Measurements from ENCODE around the gene RHOBTB1.

RHOBTB1 gene

GRCh38 chr10:60942134-60942787 lies 1.7 kb downstream of the RHOBTB1 start:
- DNase-seq (ENCODE audit: low read depth) = no peak

GRCh38 chr10:60940446-60940845 lies 3.5 kb downstream of the RHOBTB1 start:
- DNase-seq (ENCODE audit: low read depth) = no peak

DNA sequence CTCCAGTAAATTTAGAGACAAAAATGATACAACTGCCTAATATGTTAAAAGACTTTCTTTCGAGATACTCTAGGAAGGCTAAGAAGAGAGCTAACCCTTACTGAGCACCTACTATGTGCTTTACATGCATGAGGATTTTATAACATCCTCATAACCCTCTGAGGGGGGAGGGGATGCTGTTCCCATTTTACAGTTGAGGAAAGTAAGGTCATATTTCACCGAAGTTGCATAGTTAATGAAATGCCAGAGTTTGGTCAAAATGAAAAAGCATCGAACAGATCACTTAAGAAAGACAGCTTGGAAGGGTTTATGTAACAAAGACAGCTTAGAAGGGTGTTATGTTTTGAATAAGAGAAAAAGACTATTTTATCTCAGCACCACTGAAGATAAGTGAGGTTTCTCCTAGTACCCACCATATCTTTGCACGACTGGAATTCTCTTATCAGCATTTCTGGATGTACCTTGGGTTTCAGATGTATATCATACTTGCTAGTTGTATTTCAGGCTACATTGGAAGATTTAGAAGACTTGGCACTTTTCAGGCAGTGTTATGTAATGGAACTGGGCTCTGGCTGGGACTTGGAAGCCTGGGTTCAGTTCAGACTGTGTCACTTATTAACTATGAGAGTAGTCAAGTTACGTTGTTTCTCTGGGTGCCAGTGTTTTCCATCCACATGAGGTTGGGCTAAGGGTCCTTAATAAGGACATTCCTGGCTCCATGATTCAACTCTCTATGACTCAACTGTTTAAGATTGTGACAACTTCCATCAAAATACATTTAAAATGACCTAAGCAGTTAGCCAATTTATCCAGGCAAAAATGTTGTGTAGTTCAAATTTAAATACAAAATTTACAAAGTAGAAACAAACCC lies 6.0 kb downstream of the RHOBTB1 start:
- DNase-seq (ENCODE audit: low read depth) = no peak

- no peak for DNase-seq (ENCODE audit: low read depth)
Measured at GRCh38 chr10:60937022-60937421, 7.0 kb downstream of the RHOBTB1 start.

- no peak for DNase-seq (ENCODE audit: low read depth)
Measured at GRCh38 chr10:60934215-60935175, 9.5 kb downstream of the RHOBTB1 start.

DNA sequence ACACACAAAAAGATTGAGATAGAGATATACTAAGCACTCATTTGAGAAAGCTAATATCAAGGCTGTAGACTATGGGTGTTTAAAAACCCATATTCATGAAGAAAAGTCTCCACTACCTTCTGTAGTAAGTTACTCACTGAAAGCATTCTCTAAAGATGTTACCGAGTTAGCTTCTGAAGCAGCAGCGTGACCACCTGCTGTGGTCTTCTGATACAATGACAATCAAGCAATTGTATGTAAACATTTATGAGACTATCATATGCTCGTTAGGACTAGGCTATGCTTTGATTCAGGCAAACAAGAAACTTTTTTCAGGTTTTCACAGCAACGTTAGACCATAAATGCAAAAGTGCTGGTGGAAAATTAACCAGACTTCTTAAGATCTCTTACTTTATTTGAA lies 11.2 kb downstream of the RHOBTB1 start:
- DNase-seq (ENCODE audit: low read depth) = no peak

GRCh38 chr10:60930237-60930636 lies 13.7 kb downstream of the RHOBTB1 start:
- DNase-seq (ENCODE audit: low read depth) = no peak

DNA sequence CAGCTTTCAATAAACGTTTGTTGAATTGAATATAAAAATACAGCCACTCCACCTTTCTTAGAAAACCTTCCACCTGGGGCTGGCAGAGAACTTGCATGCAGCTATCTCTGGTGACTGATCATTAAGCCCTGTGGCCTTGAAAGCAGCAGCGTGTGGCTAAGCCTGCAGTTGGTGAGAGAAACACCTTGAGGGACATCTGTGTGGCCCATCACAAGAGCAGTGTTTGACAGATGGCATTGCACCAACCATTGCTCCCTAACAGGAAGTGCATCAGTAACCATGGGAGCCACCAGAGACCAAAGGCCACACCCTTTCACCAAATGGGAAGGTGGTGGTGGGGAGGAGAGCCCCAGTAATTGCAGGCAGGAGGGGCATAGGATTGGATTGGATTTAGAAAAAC lies 22.4 kb downstream of the RHOBTB1 start:
- no peak for DNase-seq (ENCODE audit: low read depth)

DNA sequence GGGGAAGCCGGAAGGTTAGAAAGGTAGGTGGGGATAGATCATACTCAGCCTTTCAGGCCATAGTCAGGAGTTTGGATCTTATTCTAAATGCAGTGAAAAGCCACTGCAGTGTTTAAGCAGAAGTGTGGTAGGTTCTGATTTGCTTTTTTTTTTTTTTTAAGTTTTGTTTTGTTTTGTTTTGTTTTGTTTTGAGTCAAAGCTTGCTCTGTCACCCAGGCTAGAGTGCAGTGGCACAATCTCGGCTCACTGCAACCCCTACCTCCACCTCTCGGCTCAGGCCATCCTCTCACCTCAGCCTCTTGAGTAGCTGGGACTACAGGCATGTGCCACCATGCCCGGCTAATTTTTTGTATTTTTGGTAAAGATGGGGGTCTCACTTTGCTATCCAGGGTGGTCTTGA lies 23.5 kb downstream of the RHOBTB1 start:
- no peak for DNase-seq (ENCODE audit: low read depth)

GRCh38 chr10:60919551-60919950 lies 24.4 kb downstream of the RHOBTB1 start:
- no peak for DNase-seq (ENCODE audit: low read depth)

DNA sequence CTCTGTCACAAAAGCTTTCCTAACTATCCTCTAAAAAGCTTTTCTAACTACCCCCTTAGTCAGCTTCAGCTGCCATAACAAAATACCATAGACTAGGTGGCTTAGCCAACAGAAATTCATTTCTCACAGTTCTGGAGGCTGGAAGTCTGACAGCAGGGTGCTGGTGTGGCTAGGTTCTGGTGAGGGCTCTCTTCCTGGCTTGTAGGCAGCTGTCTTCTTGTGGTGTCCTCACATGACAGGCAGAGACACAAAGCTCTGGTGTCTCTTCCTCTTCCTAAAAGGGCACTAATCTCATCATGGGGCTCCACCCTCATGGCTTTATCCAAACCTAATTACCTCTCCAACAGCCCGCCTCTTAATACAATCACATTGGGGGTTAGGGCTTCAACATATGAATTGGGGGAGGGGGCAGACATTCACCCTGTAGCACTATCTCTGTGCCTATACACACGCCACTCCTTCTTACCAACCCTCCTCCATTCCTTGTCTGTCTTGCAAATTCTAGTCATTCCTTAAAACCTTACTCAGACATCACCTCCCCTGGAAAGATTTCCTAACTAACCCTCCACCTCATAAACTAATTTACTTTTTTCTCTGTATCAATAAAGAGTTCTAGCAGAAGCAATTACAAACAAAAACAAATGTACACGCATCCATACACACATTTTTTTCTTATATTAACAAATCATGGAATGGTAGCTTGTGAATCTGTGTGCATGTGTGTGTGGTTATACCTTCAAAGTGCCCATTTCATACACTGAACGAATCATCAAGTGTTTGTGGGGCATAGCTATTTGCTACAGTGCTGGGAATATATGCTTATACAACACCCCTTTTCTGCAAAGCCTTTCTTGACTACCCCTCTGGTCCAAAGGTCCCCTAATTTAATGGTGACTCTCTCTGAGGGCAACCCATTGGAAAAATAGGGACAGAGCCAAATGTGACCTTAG lies 26.4 kb downstream of the RHOBTB1 start:
- DNase-seq (ENCODE audit: low read depth) = no peak

DNA sequence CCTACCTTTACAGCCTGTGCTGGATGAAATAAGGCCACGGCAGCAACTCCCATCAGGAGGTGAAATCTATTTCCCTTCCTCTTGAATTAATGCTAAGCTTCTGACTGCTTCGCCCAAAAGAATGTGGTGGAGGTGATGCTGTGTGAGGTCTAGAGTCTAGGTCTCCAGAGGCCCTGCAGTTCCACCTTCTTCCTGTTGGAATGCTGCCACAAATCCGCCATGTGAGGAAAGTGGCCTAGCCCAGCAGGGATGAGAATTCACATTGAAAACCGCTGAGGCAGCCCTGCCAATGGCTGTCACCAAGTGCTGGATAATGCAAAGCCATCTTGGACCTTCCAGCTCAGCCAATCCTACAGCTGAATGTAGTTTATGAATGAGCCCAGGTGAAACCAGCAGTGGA lies 28.0 kb downstream of the RHOBTB1 start:
- DNase-seq (ENCODE audit: low read depth) = no peak

DNA sequence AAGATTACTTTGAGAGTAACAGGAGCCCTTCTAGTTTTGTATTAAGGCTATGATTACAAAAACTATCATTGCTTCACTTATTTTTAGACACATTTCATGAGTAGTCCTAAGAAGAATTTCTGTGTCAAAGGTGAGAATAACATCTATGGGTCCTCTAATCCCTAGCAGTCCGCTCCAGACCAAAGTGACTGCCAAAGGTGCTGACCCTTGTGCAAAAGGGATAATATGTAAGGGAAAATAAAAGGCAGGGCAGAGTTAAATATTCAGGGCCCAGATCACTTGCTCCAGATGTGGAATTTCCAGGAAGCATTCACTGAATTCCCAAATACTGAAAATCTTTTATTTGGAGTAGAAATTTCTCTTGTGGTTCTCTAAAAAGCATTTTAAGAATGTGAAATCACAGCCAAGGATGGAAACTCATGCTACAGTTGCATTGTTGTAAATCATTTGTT lies 29.3 kb downstream of the RHOBTB1 start:
- DNase-seq (ENCODE audit: low read depth) = no peak

DNA sequence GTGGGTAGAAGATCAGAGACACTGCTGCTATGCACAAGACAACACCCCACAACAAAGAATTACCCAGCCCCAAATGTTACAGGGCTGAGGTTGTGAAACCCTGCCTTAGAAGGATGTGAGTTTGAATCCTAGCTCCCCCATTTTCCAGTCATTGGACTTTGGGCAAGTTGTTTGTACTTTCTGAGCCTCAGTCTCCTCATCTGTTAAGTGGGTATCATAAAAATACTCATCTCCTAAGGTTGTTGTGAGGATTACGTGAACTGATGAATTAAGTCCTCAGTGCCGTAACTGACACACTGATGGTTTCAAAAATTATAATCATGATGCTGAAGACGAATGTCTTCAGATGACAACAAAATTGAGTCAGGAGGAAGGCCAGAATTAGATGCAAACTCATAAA lies 30.3 kb downstream of the RHOBTB1 start:
- no peak for DNase-seq (ENCODE audit: low read depth)

DNA sequence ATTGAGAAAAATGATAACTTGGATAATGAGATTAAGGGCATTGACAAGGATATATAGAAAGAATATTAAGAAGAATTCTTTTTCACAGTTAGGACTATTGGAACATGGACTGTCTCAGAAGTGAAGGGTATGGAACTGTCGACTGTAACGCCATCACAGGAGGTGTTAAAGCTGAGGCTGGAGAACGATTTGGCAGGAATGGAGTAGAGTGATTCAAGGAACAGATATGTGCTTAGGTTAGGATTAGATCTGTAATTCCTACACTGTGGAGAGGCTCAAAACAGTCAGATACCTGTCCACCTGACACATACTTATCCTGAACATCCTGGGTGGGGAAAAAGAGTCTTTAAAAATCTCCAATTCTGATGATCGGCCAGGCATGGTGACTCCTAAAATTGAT lies 30.9 kb downstream of the RHOBTB1 start:
- DNase-seq (ENCODE audit: low read depth) = no peak

GRCh38 chr10:60911715-60912114 lies 32.3 kb downstream of the RHOBTB1 start:
- no peak for DNase-seq (ENCODE audit: low read depth)

DNA sequence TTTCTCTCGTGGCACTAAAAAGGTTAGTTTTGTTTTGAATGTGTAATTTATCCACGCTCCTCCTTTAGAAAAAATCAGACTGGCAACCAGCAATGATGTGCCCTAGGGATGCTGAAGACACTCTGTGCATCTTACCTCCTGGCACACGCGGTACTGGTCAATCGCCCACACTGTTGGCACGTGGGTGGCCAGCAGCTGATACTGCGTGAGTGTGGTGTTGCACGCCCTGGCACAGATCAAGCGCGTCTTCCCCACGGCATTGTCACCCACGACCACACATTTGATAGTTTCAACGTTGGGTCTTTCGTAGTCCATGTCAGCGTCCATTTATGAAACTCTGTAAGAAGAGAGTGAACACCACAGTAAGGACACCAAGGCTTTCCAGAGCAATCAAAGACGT lies 32.8 kb downstream of the RHOBTB1 start:
- DNase-seq (ENCODE audit: low read depth) = no peak

- no peak for DNase-seq (ENCODE audit: low read depth)
Measured at GRCh38 chr10:60910543-60910942, 33.4 kb downstream of the RHOBTB1 start.

- DNase-seq (ENCODE audit: low read depth) = no peak
Measured at GRCh38 chr10:60908896-60909295, 35.1 kb downstream of the RHOBTB1 start.

DNA sequence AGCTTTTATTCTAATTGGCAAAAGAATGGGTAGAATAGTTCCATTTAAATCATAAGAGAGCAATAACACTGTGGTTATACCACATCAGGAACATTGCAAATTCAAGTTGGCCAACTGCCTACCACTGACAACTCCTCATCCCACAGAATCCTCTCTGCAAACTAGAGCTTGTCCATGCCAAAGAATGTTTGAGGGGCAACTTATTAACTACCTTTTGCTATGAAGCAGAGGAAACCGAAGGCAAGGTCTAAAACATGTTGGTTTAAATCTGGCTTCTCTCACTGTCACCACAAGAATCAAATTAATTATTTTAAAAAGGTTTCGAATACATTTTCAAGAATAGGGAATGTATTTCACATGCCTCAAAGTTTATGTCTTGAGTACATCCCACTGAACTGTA lies 36.0 kb downstream of the RHOBTB1 start:
- DNase-seq (ENCODE audit: low read depth) = no peak

GRCh38 chr10:60907236-60907635 lies 36.7 kb downstream of the RHOBTB1 start:
- no peak for DNase-seq (ENCODE audit: low read depth)
